Glomerular visceral epithelial cell (primary cell): Measurements from ENCODE around the gene PALM.
"Not testable (repeated sequence)": the region's sequence is repeated elsewhere in the genome, so short reads cannot be mapped to it uniquely, and the experiment has no call there.

Source experiments
- DNase-seq: peaks from one replicate; pipeline ENCODE4 v3.0.0-alpha.2; 2016; ENCODE audit errors: extremely low spot score

PALM gene

GRCh38 chr19:708154-709143, at the start of gene PALM:
Gene PALM, plus strand, starts transcription at chr19:708935. Its CDS starts 212 bp downstream, at chr19:709147.
- no peak for DNase-seq

GRCh38 chr19:660793-661426, 47.8 kb upstream of the PALM start:
- DNase-seq: no peak

- DNase-seq: peak; percentile 52
Observed at GRCh38 chr19:661427-662196, 47.1 kb upstream of the PALM start.

GRCh38 chr19:662207-662961, 46.4 kb upstream of the PALM start:
- peak; percentile 49 for DNase-seq

GRCh38 chr19:662962-663681, 45.6 kb upstream of the PALM start, which contains the start of gene RNF126:
Gene RNF126, minus strand, starts transcription at chr19:663214. Its CDS starts 93 bp downstream, at chr19:663121.
- peak; percentile 95 for DNase-seq

- DNase-seq: no peak
Observed at GRCh38 chr19:663682-664117, 45.0 kb upstream of the PALM start.

GRCh38 chr19:664913-665443, 43.8 kb upstream of the PALM start:
- DNase-seq: peak; percentile 81

GRCh38 chr19:666985-667573, 41.7 kb upstream of the PALM start:
- not testable (repeated sequence) for DNase-seq

- not testable (repeated sequence) for DNase-seq
Observed at GRCh38 chr19:668675-669434, 39.9 kb upstream of the PALM start.

GRCh38 chr19:670609-671075, 38.1 kb upstream of the PALM start:
- no peak for DNase-seq

GRCh38 chr19:674282-675151, 34.2 kb upstream of the PALM start:
- DNase-seq: no peak

- no peak for DNase-seq
Observed at GRCh38 chr19:676007-676338, 32.8 kb upstream of the PALM start.

GRCh38 chr19:676339-677105, 32.2 kb upstream of the PALM start, which contains the start of gene FSTL3:
Gene FSTL3, plus strand, starts transcription at chr19:676392. Its CDS starts 32 bp downstream, at chr19:676424.
- peak; percentile 59 for DNase-seq

GRCh38 chr19:677201-677600, 31.5 kb upstream of the PALM start:
- peak; percentile 96 for DNase-seq

GRCh38 chr19:677601-678436, 30.9 kb upstream of the PALM start:
- peak; percentile 42 for DNase-seq

- DNase-seq: no peak
Observed at GRCh38 chr19:678791-679388, 29.8 kb upstream of the PALM start.
